K562 (cell line): ENCODE results near the gene HSD17B8. TPM values are rescaled to one million over a fixed set of nuclear protein-coding genes. Genes with fewer than 3 reads are reported as not detected.
A peak's percentile ranks its signal among the peaks of the same experiment; 100 is the strongest.

Source experiments
- AFF1 ChIP-seq, 2 experiments: fragments of 450-650 bp; IDR thresholded peaks; 2 replicates each; pipeline ENCODE4 v1.6.1; 2018; ENCODE audit warnings: mild to moderate bottlenecking in 2 of 2, low read depth in 1 of 2; ENCODE audit not compliant: partially characterized antibody in 2 of 2
- ATF1 ChIP-seq, 2 experiments: fragments of 450-650 bp in 1 of 2; IDR thresholded peaks; 2 replicates each; pipeline ENCODE4 v1.6.1; 2016; ENCODE audit warnings: missing compliant biosample characterization in 1 of 2, missing genetic modification characterization in 1 of 2
- CREBBP ChIP-seq: IDR thresholded peaks from one replicate; pipeline ENCODE4 v1.6.1; 2012; ENCODE audit warnings: low read depth, mild to moderate bottlenecking, control low read depth, inconsistent platforms, low read length
- CSDE1 ChIP-seq, 2 experiments: fragments of 450-650 bp; IDR thresholded peaks; 2 replicates each; pipeline ENCODE4 v1.6.1; 2016; ENCODE audit warnings: mild to moderate bottlenecking in 1 of 2
- FOXA3 ChIP-seq, 2 experiments: fragments of 450-650 bp in 1 of 2; sonication (generic) in 1 of 2; formaldehyde crosslinking; IDR thresholded peaks in 1 of 2; conservative IDR thresholded peaks in 1 of 2; 2 replicates each; pipeline versions ENCODE4 v1.4.0 to v1.8.0; 2020 to 2022; ENCODE audit warnings: mild to moderate bottlenecking in 2 of 2, missing genetic modification reagents in 1 of 2
- GTF2F1 ChIP-seq: IDR thresholded peaks from 2 replicates; pipeline ENCODE4 v1.6.1; 2011; ENCODE audit warnings: low read depth, low read length, improper control_type of control experiment
- HDAC2 ChIP-seq: fragments of 450-650 bp; IDR thresholded peaks from 2 replicates; pipeline ENCODE4 v1.6.1; 2016; ENCODE audit warnings: mild to moderate bottlenecking
- HLTF ChIP-seq: fragments of 450-650 bp; IDR thresholded peaks from 2 replicates; pipeline ENCODE4 v1.6.1; 2016
- ILK ChIP-seq: fragments of 450-650 bp; IDR thresholded peaks from 2 replicates; pipeline ENCODE4 v1.6.1; 2016; ENCODE audit warnings: missing genetic modification characterization, low read depth, mild to moderate bottlenecking, missing compliant biosample characterization, moderate library complexity, borderline replicate concordance
- KLF13 ChIP-seq: fragments of 450-650 bp; IDR thresholded peaks from 2 replicates; pipeline ENCODE4 v1.6.1; 2016; ENCODE audit warnings: missing genetic modification characterization, low read depth, mild to moderate bottlenecking, missing compliant biosample characterization, moderate library complexity, borderline replicate concordance
- NCOR1 ChIP-seq: fragments of 450-650 bp; IDR thresholded peaks from 2 replicates; pipeline ENCODE4 v1.6.1; 2016; ENCODE audit warnings: mild to moderate bottlenecking, moderate library complexity
- POLR2A ChIP-seq: fragments of 450-650 bp; conservative IDR thresholded peaks from 2 replicates; pipeline ENCODE4 v1.6.1; 2016
- SIN3A ChIP-seq, 2 experiments: fragments of 150-350 bp in 1 of 2; IDR thresholded peaks; 2 replicates each; pipeline ENCODE4 v1.6.1; 2011 to 2016; ENCODE audit warnings: borderline replicate concordance in 2 of 2, low read depth in 2 of 2, low read length in 2 of 2, mild to moderate bottlenecking in 2 of 2, moderate library complexity in 2 of 2; ENCODE audit not compliant: control insufficient read depth in 1 of 2
- SMARCA5 ChIP-seq: fragments of 450-650 bp; IDR thresholded peaks from 2 replicates; pipeline ENCODE4 v1.6.1; 2016
- ZNF408 ChIP-seq: fragments of 250-450 bp; sonication (Bioruptor Pico); IDR thresholded peaks from 2 replicates; pipeline ENCODE4 v1.4.0; 2020; ENCODE audit warnings: low read depth, mild to moderate bottlenecking, moderate library complexity
- ZNF57 ChIP-seq: fragments of 450-650 bp; formaldehyde crosslinking; IDR thresholded peaks from 2 replicates; pipeline ENCODE4 v1.4.0; 2020; ENCODE audit warnings: mild to moderate bottlenecking, moderate library complexity
- ZNF609 ChIP-seq: sonication (generic); formaldehyde crosslinking; IDR thresholded peaks from 2 replicates; pipeline ENCODE4 v1.8.1; 2023; ENCODE audit warnings: missing genetic modification reagents, mild to moderate bottlenecking, borderline replicate concordance
- ZNF76 ChIP-seq: fragments of 250-450 bp; sonication (Bioruptor Pico); IDR thresholded peaks from 2 replicates; pipeline ENCODE4 v1.4.0; 2020; ENCODE audit warnings: mild to moderate bottlenecking, moderate library complexity, borderline replicate concordance
- polyA plus RNA-seq, 8 experiments: library from polyadenylated mRNA; depleted of rRNA in 4 of 8; stranded (reverse) in 5 of 8; unstranded in 3 of 8; fragments of >200 nt; fragmentation: Nextera tagmentation in 2 of 8; fragmentation: Illumina TruSeq in 1 of 8; extraction: Ambion mirVana in 2 of 8; extraction: Trizol in 1 of 8; gene quantifications; 2 replicates each; pipeline versions ENCODE4 v1.2.1 to v1.2.3, GENCODE V29; 2011 to 2014; ENCODE audit warnings: inconsistent platforms in 1 of 8, missing spikeins in 1 of 8
- total RNA-seq, 7 experiments: library from RNA; depleted of rRNA in 6 of 7; stranded (reverse); fragments of >200 nt in 6 of 7; fragmentation: Illumina TruSeq in 2 of 7; extraction: Trizol in 2 of 7; gene quantifications; 2 replicates each; pipeline versions ENCODE4 v1.2.1 to v1.2.3, GENCODE V29; 2011 to 2021; ENCODE audit warnings: low replicate concordance in 1 of 7

Gene HSD17B8
- total and polyA plus RNA-seq, 9 of the 15 experiments (the other 6 are each of a cell fraction or from before 2014, with no cell fraction given) = 3.7 to 35.2 (median 14.2) TPM

- TF ChIP-seq AFF1 (IDR thresholded peaks at IDR 0.05; ENCODE audit: low read depth in 1 of 2, partially characterized antibody in 2 of 2) = peak in 1 of 2 experiments; percentile 94
- TF ChIP-seq FOXA3 (CRISPR knock-in tag; conservative IDR thresholded peaks at IDR 0.05 in 1 of 2, IDR thresholded peaks at IDR 0.05 in 1 of 2) = no peak; a peak in 2 of 4 replicates
- no peak for TF ChIP-seq HLTF
- peak in 1 of 2 experiments; percentile 67; a peak in 1 of 4 replicates for TF ChIP-seq SIN3A (IDR thresholded peaks at IDR 0.05; ENCODE audit: borderline replicate concordance in 2 of 2, control insufficient read depth in 1 of 2, low read depth in 2 of 2, low read length in 2 of 2)
- TF ChIP-seq ZNF609 (CRISPR knock-in tag) = no peak; the same call in 1 of the 2 replicates
- TF ChIP-seq ATF1 (CRISPR knock-in tag; IDR thresholded peaks at IDR 0.05) = peak; percentile 57
- TF ChIP-seq ATF1 (tag; IDR thresholded peaks at IDR 0.05) = peak; percentile 88
- no peak for TF ChIP-seq ZNF408 (CRISPR knock-in tag)
- no peak for TF ChIP-seq ILK (tag)
- no peak for TF ChIP-seq GTF2F1
- TF ChIP-seq CREBBP = no peak
- no peak for TF ChIP-seq HDAC2
- TF ChIP-seq ZNF57 (CRISPR knock-in tag) = 0 out of 2 replicates have a peak, but pooled peaks have one; percentile 65
- TF ChIP-seq SMARCA5 = no peak
- no peak; the same call in 1 of the 2 replicates for TF ChIP-seq KLF13 (tag)
- peak in 1 of 2 experiments; percentile 82; a peak in 2 of 4 replicates for TF ChIP-seq CSDE1 (IDR thresholded peaks at IDR 0.05)
- peak; percentile 94 for TF ChIP-seq ZNF76 (CRISPR knock-in tag)
- TF ChIP-seq NCOR1 = peak; percentile 80
- peak; percentile 99 for TF ChIP-seq POLR2A
Observed at GRCh38 chr6:33200219-33201146, 4.0 kb upstream of the HSD17B8 start, which contains the start of the genes RXRB and SLC39A7 (continued).
